ENCODE data around the gene MDN1.

DNA sequence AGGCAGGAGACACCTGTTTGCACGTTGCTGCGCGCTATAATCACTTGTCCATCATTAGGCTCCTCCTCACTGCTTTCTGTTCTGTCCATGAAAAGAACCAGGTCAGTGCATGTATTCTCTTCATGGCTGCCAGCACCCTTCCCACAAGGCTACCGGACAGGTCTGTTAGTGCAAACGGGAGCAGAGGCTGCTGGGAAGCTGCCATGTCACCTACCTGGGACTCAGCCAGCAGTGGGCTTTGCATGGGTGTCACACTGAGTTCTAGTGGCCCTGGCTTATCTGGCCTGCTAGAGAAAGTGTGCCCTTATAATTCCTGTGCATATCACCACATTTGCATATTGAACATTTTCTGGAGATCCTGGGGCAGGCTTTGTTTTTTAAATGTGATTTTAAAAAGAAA lies 205.8 kb downstream of the MDN1 start:
- TF ChIP-seq, protein P1, sequence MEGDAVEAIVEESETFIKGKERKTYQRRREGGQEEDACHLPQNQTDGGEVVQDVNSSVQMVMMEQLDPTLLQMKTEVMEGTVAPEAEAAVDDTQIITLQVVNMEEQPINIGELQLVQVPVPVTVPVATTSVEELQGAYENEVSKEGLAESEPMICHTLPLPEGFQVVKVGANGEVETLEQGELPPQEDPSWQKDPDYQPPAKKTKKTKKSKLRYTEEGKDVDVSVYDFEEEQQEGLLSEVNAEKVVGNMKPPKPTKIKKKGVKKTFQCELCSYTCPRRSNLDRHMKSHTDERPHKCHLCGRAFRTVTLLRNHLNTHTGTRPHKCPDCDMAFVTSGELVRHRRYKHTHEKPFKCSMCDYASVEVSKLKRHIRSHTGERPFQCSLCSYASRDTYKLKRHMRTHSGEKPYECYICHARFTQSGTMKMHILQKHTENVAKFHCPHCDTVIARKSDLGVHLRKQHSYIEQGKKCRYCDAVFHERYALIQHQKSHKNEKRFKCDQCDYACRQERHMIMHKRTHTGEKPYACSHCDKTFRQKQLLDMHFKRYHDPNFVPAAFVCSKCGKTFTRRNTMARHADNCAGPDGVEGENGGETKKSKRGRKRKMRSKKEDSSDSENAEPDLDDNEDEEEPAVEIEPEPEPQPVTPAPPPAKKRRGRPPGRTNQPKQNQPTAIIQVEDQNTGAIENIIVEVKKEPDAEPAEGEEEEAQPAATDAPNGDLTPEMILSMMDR (conservative IDR thresholded peaks at IDR 0.05): no peak
- no peak for TF ChIP-seq ZFX (IDR thresholded peaks at IDR 0.05)

Measured in C4-2B (cell line).